ENCODE measurements around the gene FGF23. TPM values are rescaled to one million over a fixed set of nuclear protein-coding genes. Genes with fewer than 3 reads are reported as not detected.
"Not testable (repeated sequence)": the region's sequence is repeated elsewhere in the genome, so short reads cannot be mapped to it uniquely, and the experiment has no call there.

FGF23 gene
- polyA plus RNA-seq (ENCODE audit: insufficient read length in 3 of 3) = under 1 TPM; 0.04 to 0.08 (median 0.08) TPM

- DNase-seq (ENCODE audit: low read depth in 3 of 3, low spot score in 2 of 3) = peak in 1 of 3 donors; percentile 30
Measured at GRCh38 chr12:4379405-4379804, at the start of gene FGF23. Gene FGF23, minus strand, starts transcription at chr12:4379712. Its CDS starts 130 bp downstream, at chr12:4379582.

- DNase-seq (ENCODE audit: low read depth in 3 of 3, low spot score in 2 of 3) = no peak
Measured at GRCh38 chr12:4424422-4424821, 44.9 kb upstream of the FGF23 start.

GRCh38 chr12:4423528-4424195 is 44.1 kb upstream of the FGF23 start:
- no peak for DNase-seq (ENCODE audit: low read depth in 3 of 3, low spot score in 2 of 3)

GRCh38 chr12:4422985-4423384 is 43.5 kb upstream of the FGF23 start:
- no peak for DNase-seq (ENCODE audit: low read depth in 3 of 3, low spot score in 2 of 3)

- no peak for DNase-seq (ENCODE audit: low read depth in 3 of 3, low spot score in 2 of 3)
Measured at GRCh38 chr12:4421590-4422031, 42.1 kb upstream of the FGF23 start.

- DNase-seq (ENCODE audit: low read depth in 3 of 3, low spot score in 2 of 3) = no peak
Measured at GRCh38 chr12:4420138-4420670, 40.7 kb upstream of the FGF23 start.

- no peak for DNase-seq (ENCODE audit: low read depth in 3 of 3, low spot score in 2 of 3)
Measured at GRCh38 chr12:4418913-4419312, 39.4 kb upstream of the FGF23 start.

GRCh38 chr12:4417936-4418335 is 38.4 kb upstream of the FGF23 start:
- no peak for DNase-seq (ENCODE audit: low read depth in 3 of 3, low spot score in 2 of 3)

GRCh38 chr12:4417455-4417854 is 37.9 kb upstream of the FGF23 start:
- no peak for DNase-seq (ENCODE audit: low read depth in 3 of 3, low spot score in 2 of 3)

- no peak for DNase-seq (ENCODE audit: low read depth in 3 of 3, low spot score in 2 of 3)
Measured at GRCh38 chr12:4416276-4416675, 36.8 kb upstream of the FGF23 start.

- DNase-seq (ENCODE audit: low read depth in 3 of 3, low spot score in 2 of 3) = no peak
Measured at GRCh38 chr12:4412465-4412864, 33.0 kb upstream of the FGF23 start.

- DNase-seq (ENCODE audit: low read depth in 3 of 3, low spot score in 2 of 3) = no peak
Measured at GRCh38 chr12:4412056-4412455, 32.5 kb upstream of the FGF23 start.

- no peak for DNase-seq (ENCODE audit: low read depth in 3 of 3, low spot score in 2 of 3)
Measured at GRCh38 chr12:4407136-4407535, 27.6 kb upstream of the FGF23 start.

GRCh38 chr12:4404877-4405637 is 25.5 kb upstream of the FGF23 start:
- not testable (repeated sequence) for DNase-seq (ENCODE audit: low read depth in 3 of 3, low spot score in 2 of 3)

- no peak for DNase-seq (ENCODE audit: low read depth in 3 of 3, low spot score in 2 of 3)
Measured at GRCh38 chr12:4402996-4403395, 23.5 kb upstream of the FGF23 start.

GRCh38 chr12:4401117-4401516 is 21.6 kb upstream of the FGF23 start:
- DNase-seq (ENCODE audit: low read depth in 3 of 3, low spot score in 2 of 3) = no peak

GRCh38 chr12:4395818-4396217 is 16.3 kb upstream of the FGF23 start:
- no peak for DNase-seq (ENCODE audit: low read depth in 3 of 3, low spot score in 2 of 3)

- no peak for DNase-seq (ENCODE audit: low read depth in 3 of 3, low spot score in 2 of 3)
Measured at GRCh38 chr12:4393211-4393610, 13.7 kb upstream of the FGF23 start.

GRCh38 chr12:4392223-4392742 is 12.8 kb upstream of the FGF23 start:
- no peak for DNase-seq (ENCODE audit: low read depth in 3 of 3, low spot score in 2 of 3)

GRCh38 chr12:4388662-4389061 is 9.2 kb upstream of the FGF23 start:
- no peak for DNase-seq (ENCODE audit: low read depth in 3 of 3, low spot score in 2 of 3)

- no peak for DNase-seq (ENCODE audit: low read depth in 3 of 3, low spot score in 2 of 3)
Measured at GRCh38 chr12:4388032-4388431, 8.5 kb upstream of the FGF23 start.

- no peak for DNase-seq (ENCODE audit: low read depth in 3 of 3, low spot score in 2 of 3)
Measured at GRCh38 chr12:4387607-4388006, 8.1 kb upstream of the FGF23 start.

Data from right renal cortex interstitium (tissue), 3 donors.